GM15510 (cell line): Measurements from ENCODE around the gene SPRED2.

Source experiments
- POLR2A ChIP-seq: IDR thresholded peaks from 3 replicates; pipeline ENCODE4 v1.6.1; 2011; ENCODE audit warnings: borderline replicate concordance; ENCODE audit not compliant: insufficient read length; ENCODE audit errors: extremely low read depth

Gene SPRED2

GRCh38 chr2:65287364-65287763, 145.0 kb downstream of the SPRED2 start:
- no peak for TF ChIP-seq POLR2A

DNA sequence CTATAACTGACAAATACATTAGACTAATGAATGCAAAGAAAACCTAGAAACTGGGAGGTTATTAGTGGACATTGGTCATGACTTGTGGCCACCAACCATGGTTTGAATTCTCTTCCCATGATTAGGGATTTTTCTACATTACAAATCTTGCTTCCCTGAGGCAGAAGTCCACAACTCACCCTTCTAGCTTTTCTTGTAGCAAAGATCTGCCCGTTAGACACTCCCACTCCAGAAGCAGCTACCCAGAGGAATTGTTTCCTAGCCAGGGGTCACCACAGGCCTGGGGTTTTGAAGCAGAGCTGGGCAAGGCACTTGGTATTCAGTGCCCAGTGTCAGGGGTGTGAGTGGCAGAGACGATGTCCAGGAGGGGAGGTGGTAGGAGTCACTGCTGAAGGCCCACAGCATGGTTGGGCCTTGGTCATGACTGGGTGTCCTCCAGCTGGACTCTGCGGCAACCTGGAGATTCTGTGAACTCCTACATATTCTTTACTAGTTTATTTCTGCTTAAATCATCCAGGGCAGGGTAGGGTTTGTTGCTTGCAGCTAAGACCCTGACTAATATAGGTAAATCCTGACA, 149.8 kb downstream of the SPRED2 start:
- TF ChIP-seq POLR2A = no peak

DNA sequence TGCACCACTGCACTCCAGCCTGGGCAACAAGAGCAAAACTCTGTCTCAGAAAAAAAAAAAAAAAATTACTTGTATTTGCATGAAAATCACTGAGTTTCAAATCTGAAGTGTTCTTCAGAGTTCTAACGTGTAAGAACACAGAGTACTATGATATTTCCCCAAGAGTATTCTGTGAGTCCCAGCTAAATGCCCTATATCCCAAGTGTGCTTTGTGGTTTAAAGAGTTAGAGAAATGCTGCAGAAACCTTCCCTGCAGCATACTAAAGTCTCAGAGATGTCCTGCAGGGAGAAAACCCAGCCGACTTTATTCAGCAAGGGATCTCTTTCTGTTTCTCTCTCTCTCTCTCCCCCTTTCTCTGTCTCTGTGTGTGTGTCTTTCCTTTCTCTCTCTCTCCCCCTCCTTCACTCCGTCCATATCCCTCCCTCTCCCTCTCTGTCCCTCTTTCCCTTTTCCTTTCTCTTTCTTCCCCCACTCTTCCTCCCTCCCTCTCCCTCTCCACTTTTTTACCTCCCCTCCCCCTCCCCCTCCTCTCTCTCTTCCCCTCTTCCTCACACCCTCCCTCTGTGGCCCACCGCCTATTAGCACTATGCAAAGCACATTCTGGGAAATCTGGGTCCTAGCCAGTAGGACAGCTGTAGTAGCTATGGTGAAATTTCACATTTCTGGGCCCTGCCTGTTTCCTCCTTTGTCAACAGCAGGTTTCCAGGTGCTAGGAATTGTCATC, 150.6 kb downstream of the SPRED2 start:
- no peak for TF ChIP-seq POLR2A

DNA sequence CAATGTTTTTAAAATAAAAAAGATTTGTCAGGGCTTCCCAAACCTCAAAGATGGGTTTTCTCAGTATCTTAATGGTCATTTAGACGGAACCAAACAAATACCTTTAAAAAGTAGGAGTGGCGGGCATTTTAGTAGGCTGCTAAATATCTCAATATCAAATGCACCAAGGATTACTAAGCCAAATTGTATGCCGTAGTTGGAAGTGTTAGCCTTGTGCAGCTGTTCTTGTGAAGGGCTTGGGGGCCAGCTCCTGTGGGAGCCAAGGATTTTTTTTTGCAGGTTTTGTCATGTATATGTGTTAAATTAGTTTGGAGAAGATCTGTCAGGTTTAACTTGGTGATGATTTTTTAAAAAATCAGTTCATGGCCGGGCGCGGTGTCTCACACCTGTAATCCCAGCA, 152.6 kb downstream of the SPRED2 start:
- TF ChIP-seq POLR2A = no peak

DNA sequence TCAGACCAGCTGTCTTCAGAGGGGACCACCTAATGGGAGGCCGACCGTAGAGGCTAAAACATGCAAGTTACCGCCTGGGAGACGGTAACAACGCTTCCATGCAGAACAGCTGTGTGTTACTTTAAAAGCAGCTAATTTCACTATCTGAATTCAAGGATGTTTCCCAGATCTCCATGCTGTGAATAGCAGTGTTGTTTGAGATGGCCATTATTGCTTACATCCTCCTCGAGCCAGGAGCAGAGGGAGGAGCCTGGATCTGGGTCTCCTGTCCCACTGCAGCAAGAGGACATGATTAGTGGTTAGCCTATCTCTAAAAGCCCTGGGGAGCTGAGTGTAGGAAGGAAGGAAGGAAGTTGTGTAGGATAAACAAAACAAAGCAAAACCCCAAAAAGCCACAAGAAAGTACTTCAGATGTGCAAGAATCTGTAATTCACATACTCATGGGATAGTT, 153.8 kb downstream of the SPRED2 start:
- no peak for TF ChIP-seq POLR2A

GRCh38 chr2:65277791-65278483, 154.5 kb downstream of the SPRED2 start:
- no peak for TF ChIP-seq POLR2A

DNA sequence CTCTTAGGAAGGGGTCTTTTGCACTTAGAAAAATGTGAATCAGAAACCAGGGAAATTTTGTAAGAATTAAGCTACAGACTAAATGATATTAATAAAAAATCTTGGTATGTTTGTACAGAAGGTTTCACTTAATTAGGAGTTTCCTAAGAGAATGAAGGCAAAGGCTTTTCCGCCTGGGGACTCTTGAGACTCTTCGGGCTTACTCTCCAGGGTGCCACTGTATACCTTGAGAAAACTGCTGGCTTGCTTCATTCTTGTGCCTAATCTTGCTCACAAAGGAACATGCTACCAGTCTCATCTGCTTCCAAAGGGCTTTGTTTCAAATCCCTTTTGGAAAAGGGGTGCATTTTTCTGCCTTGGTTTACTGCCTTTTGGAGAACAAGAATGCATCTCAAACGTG, 155.3 kb downstream of the SPRED2 start:
- no peak for TF ChIP-seq POLR2A

DNA sequence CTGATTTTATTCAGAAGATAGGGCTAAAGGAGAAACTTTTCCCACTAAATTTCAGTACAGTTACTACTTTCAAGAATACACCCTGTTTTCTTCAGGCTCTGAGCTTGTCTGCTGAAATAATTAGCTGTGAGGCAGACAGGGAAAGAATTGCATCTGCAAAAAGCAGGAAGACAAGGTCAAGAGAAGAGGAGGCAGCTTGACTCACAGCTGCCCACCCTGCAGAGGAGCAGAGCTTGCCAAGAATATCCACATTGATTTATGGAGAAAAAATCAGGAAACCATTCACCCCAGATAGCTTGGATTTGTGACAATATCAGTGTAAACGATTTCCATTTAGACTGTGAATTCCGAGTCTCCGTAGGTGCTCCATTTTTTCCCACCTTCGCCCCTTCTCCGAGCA, 155.8 kb downstream of the SPRED2 start:
- no peak for TF ChIP-seq POLR2A

- TF ChIP-seq POLR2A = no peak
Observed at GRCh38 chr2:65275141-65275915, 157.1 kb downstream of the SPRED2 start.

GRCh38 chr2:65273344-65273743, 159.1 kb downstream of the SPRED2 start:
- no peak for TF ChIP-seq POLR2A

GRCh38 chr2:65268957-65269356, 163.4 kb downstream of the SPRED2 start:
- no peak for TF ChIP-seq POLR2A

GRCh38 chr2:65267008-65267407, 165.4 kb downstream of the SPRED2 start:
- no peak for TF ChIP-seq POLR2A

DNA sequence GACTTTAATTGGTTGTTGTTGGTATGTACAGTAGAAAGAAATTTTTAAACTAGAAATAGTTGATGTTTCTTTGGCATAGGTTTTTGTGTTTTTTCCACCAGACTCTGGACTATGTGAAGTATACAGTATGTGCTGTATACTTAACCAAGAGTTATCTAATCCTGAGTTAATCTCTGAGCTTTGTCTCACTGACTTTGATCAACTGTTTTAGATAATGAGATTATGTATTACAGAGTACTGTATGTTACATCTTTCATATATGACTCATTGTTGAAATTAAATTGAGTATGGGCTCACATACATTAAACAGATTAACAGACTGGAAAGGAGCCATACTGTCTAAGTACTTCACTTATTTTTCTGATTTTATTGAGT, 166.7 kb downstream of the SPRED2 start:
- TF ChIP-seq POLR2A = no peak

DNA sequence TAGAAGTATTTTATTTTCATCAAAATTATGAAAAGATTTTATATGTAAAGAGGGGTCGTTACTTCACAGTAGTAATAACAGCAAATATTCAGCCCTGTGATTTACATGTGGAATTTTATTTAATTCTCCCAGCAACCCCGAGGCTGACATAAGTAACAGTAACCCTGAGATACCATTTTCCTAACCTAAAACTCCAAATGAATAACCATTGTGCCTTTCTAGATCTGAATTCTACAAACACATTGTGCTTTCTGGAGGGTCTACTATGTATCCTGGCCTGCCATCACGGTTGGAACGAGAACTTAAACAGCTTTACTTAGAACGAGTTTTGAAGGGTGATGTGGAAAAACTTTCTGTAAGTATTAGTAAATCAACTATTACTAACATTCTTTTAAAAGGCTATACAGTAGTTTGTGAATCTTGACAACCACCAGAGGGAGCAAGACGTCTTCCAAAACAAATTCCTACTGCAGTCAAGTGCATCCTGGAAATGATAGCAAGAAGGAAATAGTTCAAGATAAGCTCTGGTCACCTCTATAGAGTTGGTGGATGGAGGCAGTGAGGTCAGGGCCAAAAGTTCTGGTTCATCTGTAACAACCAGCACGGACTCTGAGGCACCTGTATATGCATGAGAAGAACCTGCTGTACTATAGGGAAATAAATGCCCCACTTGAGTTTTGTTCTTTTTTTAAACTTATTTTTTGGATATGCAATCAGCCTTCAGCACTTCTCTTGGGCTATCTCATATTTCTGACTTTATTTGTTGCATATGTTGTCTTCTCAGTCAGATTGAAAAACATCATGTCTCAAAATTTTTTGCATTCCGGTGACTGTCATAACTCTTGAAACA, 167.4 kb downstream of the SPRED2 start:
- TF ChIP-seq POLR2A = no peak
